Osteocyte (in vitro differentiated cells): ENCODE results near the gene ALG11. TPM values are rescaled to one million over a fixed set of nuclear protein-coding genes. Genes with fewer than 3 reads are reported as not detected.

ENCODE experiments used
- DNase-seq: peaks from one replicate; pipeline ENCODE4 v3.0.0; 2021; ENCODE audit warnings: mixed read lengths; ENCODE audit not compliant: unreplicated experiment; ENCODE audit errors: extremely low spot score
- H3K27ac Mint-ChIP-seq: one replicate; pipeline ENCODE4 v1.8.0; 2021; ENCODE audit warnings: mild to moderate bottlenecking, mixed read lengths; ENCODE audit not compliant: unreplicated experiment
- H3K27me3 Mint-ChIP-seq: one replicate; pipeline ENCODE4 v1.8.0; 2021; ENCODE audit warnings: mixed read lengths; ENCODE audit not compliant: unreplicated experiment
- H3K36me3 Mint-ChIP-seq: one replicate; pipeline ENCODE4 v1.8.0; 2021; ENCODE audit warnings: mixed read lengths; ENCODE audit not compliant: unreplicated experiment
- H3K4me1 Mint-ChIP-seq: one replicate; pipeline ENCODE4 v1.8.0; 2021; ENCODE audit warnings: mixed read lengths; ENCODE audit not compliant: unreplicated experiment
- H3K4me3 Mint-ChIP-seq: one replicate; pipeline ENCODE4 v1.8.0; 2021; ENCODE audit warnings: mild to moderate bottlenecking, moderate library complexity, mixed read lengths; ENCODE audit not compliant: unreplicated experiment
- H3K9me3 Mint-ChIP-seq: one replicate; pipeline ENCODE4 v1.8.0; 2021; ENCODE audit warnings: mixed read lengths; ENCODE audit not compliant: unreplicated experiment
- total RNA-seq: library from RNA; stranded (reverse); gene quantifications from 2 replicates; pipeline ENCODE4 v1.2.1, GENCODE V29; 2021
- TF ChIP-seq, protein P1 (sequence below): fragments of 200-600 bp; sonication (generic); IDR thresholded peaks from 2 replicates; pipeline ENCODE4 v1.5.0; 2021; ENCODE audit warnings: antibody characterized with exemption, mild to moderate bottlenecking, moderate library complexity

The ALG11 gene
- total RNA-seq, 1 donor from 2014 or later: 41.9 TPM

DNA sequence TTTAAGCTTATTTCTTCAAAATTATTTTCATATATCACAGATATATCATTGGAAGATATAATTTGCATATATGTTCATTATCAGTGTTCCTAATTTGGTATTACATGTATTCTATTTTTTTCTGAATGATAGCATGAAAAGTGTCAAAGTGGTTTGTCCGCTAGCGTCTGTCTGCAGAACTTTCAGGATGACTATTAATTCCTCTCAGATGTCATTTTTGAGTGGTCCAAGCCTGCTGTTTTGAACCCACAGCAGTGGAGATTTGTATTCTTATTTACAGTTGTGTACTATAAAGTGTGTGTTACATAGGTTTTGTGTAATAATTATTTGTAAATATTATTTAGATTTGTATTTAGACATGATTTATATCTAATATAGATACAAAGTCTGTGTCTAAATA is 20.8 kb downstream of the ALG11 start:
- Mint-ChIP-seq H3K4me3 (no peak overlapping the region), H3K4me1 (no peaks in the 10 kb centered on the region), H3K36me3 (peaks cover 25% of the 10 kb centered on the region), H3K9me3 (peaks cover 5% of the 10 kb centered on the region), H3K27ac (no peak overlapping the region), H3K27me3 (no peaks in the 10 kb centered on the region)
- no peak for DNase-seq
- TF ChIP-seq, protein P1, sequence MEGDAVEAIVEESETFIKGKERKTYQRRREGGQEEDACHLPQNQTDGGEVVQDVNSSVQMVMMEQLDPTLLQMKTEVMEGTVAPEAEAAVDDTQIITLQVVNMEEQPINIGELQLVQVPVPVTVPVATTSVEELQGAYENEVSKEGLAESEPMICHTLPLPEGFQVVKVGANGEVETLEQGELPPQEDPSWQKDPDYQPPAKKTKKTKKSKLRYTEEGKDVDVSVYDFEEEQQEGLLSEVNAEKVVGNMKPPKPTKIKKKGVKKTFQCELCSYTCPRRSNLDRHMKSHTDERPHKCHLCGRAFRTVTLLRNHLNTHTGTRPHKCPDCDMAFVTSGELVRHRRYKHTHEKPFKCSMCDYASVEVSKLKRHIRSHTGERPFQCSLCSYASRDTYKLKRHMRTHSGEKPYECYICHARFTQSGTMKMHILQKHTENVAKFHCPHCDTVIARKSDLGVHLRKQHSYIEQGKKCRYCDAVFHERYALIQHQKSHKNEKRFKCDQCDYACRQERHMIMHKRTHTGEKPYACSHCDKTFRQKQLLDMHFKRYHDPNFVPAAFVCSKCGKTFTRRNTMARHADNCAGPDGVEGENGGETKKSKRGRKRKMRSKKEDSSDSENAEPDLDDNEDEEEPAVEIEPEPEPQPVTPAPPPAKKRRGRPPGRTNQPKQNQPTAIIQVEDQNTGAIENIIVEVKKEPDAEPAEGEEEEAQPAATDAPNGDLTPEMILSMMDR: no peak

GRCh38 chr13:52034616-52035226 is 22.5 kb downstream of the ALG11 start:
- no peak overlapping the region for H3K27ac Mint-ChIP-seq
- no peak for DNase-seq
- TF ChIP-seq, protein P1: no peak
- H3K36me3 Mint-ChIP-seq: peaks cover 8% of the 10 kb centered on the region
- no peak overlapping the region for H3K4me3 Mint-ChIP-seq
- no peaks in the 10 kb centered on the region for H3K4me1 Mint-ChIP-seq
- no peaks in the 10 kb centered on the region for H3K27me3 Mint-ChIP-seq
- H3K9me3 Mint-ChIP-seq: no peaks in the 10 kb centered on the region

DNA sequence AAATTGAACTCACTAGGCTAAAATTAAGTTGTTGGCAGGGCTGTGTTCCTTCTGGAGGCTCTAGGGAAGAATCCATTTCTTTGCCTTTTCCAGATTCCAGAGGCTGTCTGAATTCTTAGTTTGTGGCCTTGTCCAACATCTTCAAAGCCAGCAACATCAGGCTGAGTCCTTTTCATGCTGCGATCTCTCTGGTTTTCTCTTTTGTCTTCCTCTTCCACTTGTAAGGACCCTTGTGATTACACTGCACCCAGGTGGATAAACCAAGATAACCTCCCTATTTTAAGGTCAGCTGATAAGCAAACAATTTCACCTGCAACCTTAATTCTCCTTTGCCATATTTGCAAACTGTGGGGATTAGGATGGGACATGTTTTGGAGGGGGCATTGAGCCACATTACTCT is 23.8 kb downstream of the ALG11 start:
- DNase-seq: no peak
- Mint-ChIP-seq H3K4me1 (no peaks in the 10 kb centered on the region), H3K9me3 (no peaks in the 10 kb centered on the region), H3K36me3 (no peaks in the 10 kb centered on the region), H3K4me3 (no peak overlapping the region), H3K27ac (no peak overlapping the region), H3K27me3 (no peaks in the 10 kb centered on the region)
- TF ChIP-seq, protein P1: no peak

- Mint-ChIP-seq H3K4me3 (no peak overlapping the region), H3K36me3 (no peaks in the 10 kb centered on the region), H3K9me3 (peaks cover 5% of the 10 kb centered on the region), H3K4me1 (no peaks in the 10 kb centered on the region), H3K27ac (no peak overlapping the region), H3K27me3 (no peaks in the 10 kb centered on the region)
- no peak for DNase-seq
- TF ChIP-seq, protein P1: no peak
These were observed 31.5 kb downstream of the ALG11 start for GRCh38 chr13:52043675-52044074.

DNA sequence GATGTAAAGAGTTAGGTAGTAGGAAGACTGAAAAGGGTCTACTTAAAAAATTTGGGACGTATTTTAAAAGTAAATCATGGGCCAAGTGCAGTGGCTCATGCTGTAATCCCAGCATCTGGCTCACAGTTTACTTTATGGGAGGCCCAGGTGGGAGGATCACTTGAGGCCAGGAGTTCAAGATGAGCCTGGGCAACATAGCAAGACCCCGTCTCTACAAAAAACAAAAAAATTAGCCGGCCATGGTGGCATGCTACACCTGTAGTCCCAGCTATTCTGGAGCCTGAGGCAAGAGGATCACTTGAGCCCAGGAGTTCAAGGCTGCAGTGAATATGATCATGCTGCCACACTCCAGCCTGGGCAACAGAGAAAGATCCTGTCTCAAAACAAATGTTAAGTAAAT is 35.3 kb downstream of the ALG11 start:
- no peak for DNase-seq
- H3K4me1 Mint-ChIP-seq: no peaks in the 10 kb centered on the region
- H3K9me3 Mint-ChIP-seq: no peaks in the 10 kb centered on the region
- no peaks in the 10 kb centered on the region for H3K27me3 Mint-ChIP-seq
- no peak overlapping the region for H3K27ac Mint-ChIP-seq
- TF ChIP-seq, protein P1: no peak
- H3K4me3 Mint-ChIP-seq: no peak overlapping the region
- no peaks in the 10 kb centered on the region for H3K36me3 Mint-ChIP-seq
